NB4 (cell line): ENCODE measurements around the gene BBS4.
"Not testable (repeated sequence)": the region's sequence is repeated elsewhere in the genome, so short reads cannot be mapped to it uniquely, and the experiment has no call there.

Experiments used
- DNase-seq: peaks from one replicate; pipeline ENCODE4 v3.0.0; 2010; ENCODE audit warnings: low read depth
- H3K4me3 ChIP-seq: one replicate; pipeline ENCODE4 v1.5.1; 2011; ENCODE audit warnings: mild to moderate bottlenecking, low read depth, low read length, moderate library complexity
- CTCF ChIP-seq: IDR thresholded peaks from one replicate; pipeline ENCODE4 v1.5.1; 2012; ENCODE audit warnings: low read depth, low read length
- MAX ChIP-seq: IDR thresholded peaks from 2 replicates; pipeline ENCODE4 v1.6.1; 2011; ENCODE audit warnings: low read depth, low read length
- MYC ChIP-seq: IDR thresholded peaks from 2 replicates; pipeline ENCODE4 v1.6.1; 2011; ENCODE audit warnings: low read depth, low read length
- POLR2A ChIP-seq: IDR thresholded peaks from 2 replicates; pipeline ENCODE4 v1.6.1; 2011; ENCODE audit warnings: mild to moderate bottlenecking; ENCODE audit not compliant: insufficient read length; ENCODE audit errors: extremely low read depth

Gene BBS4

GRCh38 chr15:72670656-72671352 lies 15.2 kb upstream of the BBS4 start:
- H3K4me3 ChIP-seq: not testable (repeated sequence)
- TF ChIP-seq CTCF: peak; percentile 75
- 0 out of 2 replicates have a peak, but pooled peaks have one; percentile 28 for TF ChIP-seq MYC
- TF ChIP-seq MAX: 0 out of 2 replicates have a peak, but pooled peaks have one; percentile 7
- peak; percentile 63 for DNase-seq

GRCh38 chr15:72671525-72671924 lies 14.5 kb upstream of the BBS4 start:
- no peak overlapping the region for H3K4me3 ChIP-seq
- TF ChIP-seq CTCF (no peak), POLR2A (no peak), MAX (no peak), MYC (no peak)
- no peak for DNase-seq

- no peak for DNase-seq
- TF ChIP-seq MAX (no peak), POLR2A (no peak), MYC (no peak), CTCF (no peak)
- H3K4me3 ChIP-seq: no peak overlapping the region
Observed at GRCh38 chr15:72676838-72677237, 9.2 kb upstream of the BBS4 start.

GRCh38 chr15:72680931-72681330 lies 5.1 kb upstream of the BBS4 start:
- TF ChIP-seq CTCF (no peak), MAX (no peak), MYC (no peak), POLR2A (no peak)

GRCh38 chr15:72682772-72683171 lies 3.2 kb upstream of the BBS4 start:
- no peak overlapping the region for H3K4me3 ChIP-seq
- DNase-seq: no peak
- TF ChIP-seq CTCF: no peak
- no peak for TF ChIP-seq POLR2A
- TF ChIP-seq MAX: no peak

More at GRCh38 chr15:72680931-72681330, 5.1 kb upstream of the BBS4 start:
- peak; percentile 48 for DNase-seq
- no peak overlapping the region for H3K4me3 ChIP-seq
